Measurements from ENCODE around the gene WWOX.

GRCh38 chr16:78799429-78799828 lies 700.0 kb downstream of the WWOX start:
- TF ChIP-seq, protein P1, sequence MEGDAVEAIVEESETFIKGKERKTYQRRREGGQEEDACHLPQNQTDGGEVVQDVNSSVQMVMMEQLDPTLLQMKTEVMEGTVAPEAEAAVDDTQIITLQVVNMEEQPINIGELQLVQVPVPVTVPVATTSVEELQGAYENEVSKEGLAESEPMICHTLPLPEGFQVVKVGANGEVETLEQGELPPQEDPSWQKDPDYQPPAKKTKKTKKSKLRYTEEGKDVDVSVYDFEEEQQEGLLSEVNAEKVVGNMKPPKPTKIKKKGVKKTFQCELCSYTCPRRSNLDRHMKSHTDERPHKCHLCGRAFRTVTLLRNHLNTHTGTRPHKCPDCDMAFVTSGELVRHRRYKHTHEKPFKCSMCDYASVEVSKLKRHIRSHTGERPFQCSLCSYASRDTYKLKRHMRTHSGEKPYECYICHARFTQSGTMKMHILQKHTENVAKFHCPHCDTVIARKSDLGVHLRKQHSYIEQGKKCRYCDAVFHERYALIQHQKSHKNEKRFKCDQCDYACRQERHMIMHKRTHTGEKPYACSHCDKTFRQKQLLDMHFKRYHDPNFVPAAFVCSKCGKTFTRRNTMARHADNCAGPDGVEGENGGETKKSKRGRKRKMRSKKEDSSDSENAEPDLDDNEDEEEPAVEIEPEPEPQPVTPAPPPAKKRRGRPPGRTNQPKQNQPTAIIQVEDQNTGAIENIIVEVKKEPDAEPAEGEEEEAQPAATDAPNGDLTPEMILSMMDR (IDR thresholded peaks at IDR 0.05; ENCODE audit: borderline replicate concordance, extremely low read depth, low read length, poor library complexity, severe bottlenecking): no peak
- no peak for TF ChIP-seq EZH2 (IDR thresholded peaks at IDR 0.05; ENCODE audit: borderline replicate concordance, low read depth, low read length, severe bottlenecking)
